HG02938 (cell line): Measurements from ENCODE around the gene MEIKIN.
"Not testable (repeated sequence)": the region's sequence is repeated elsewhere in the genome, so short reads cannot be mapped to it uniquely, and the experiment has no call there.

Experiments used
- ATAC-seq: cut with Tn5 transposase; IDR thresholded peaks from one replicate; pipeline ENCODE4 v1.9.1; 2021; ENCODE audit warnings: mild to moderate bottlenecking, moderate library complexity; ENCODE audit not compliant: unreplicated experiment

Gene MEIKIN

DNA sequence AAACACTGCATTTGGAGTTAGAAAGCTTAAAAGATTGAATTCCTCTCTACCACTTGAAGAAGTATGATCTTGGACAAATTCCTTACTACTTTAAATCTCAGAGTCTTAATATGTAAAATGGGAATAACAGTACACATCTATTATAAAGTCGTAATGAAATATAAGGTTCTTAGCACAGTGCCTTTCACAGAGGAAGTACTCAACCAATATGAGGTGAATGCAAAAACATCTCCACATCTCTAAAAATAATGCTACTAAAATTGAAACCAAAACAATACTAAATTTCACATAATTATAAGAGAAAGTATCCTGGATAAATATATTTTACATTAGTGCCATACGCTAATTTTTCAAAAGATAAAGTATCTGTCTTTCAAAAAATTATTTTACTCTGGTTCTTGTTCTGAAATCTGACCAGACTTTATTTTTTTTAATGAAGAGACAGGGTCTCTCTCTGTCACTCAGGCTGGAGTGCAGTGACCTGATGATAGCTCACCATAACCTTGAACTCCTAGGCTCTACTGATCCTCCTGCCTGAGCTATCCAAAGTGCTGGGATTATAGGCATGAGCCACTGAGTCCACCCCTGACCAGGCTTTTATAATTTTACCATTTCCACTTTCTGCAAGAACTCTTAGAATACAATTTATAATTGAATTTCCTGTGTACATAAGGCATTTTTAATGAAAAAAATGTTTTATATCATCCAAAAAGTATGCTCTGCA, 127.3 kb downstream of the MEIKIN start:
- no peak for ATAC-seq

DNA sequence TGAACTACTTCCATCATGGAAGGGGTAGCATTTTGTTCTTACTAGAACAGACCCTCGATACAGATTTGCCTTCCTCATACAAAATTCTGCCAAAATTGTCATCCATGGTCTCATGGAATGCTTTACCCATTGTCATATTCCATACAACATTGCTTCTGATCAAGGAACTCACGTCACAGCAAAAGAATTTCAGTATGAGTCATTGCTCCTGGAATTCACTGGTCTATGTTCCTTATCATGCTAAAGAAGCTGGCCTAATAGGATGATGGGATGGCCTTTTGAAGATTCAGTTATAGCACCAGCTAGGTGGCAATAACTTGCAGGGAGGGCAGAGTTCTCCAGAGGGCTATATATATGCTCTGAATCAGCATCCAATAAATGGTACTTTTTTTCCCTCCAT, 130.5 kb downstream of the MEIKIN start:
- ATAC-seq: no peak

DNA sequence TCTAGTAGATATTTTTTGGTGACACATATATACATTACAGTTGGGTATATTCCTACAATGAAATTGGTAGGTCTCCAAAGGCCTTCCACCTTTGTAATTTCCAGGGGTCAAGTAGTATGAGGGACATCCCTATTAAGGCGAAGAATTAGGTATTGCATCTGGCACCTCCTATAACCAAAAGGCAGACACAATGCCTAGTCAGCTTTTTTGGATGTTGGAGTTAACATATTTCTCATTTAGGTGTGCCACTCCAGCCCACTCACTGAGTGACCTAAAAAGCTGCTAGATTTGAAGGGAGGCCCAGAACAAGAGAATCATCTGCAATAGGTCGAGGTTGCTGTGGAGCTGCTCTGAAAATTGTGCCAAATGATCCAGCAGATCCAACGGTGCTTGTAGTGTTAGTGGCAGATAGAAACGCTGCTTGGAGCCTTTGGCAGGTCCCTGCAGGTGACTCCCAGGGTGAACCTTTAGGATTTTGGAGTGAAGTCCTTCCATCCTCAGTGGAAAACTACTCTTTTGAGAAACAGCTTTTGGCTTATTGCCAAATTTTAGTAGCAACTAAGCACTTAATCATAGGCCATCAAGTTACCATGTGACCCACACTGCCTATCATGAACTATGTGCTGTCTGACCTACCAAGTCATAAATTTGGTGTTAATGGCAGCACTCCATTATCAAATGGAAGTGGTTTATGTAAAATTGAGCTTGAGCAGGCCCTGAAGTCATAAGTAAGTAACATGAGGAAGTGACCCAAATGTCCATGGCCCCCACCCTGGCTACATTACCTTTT, 132.9 kb downstream of the MEIKIN start:
- ATAC-seq: no peak

DNA sequence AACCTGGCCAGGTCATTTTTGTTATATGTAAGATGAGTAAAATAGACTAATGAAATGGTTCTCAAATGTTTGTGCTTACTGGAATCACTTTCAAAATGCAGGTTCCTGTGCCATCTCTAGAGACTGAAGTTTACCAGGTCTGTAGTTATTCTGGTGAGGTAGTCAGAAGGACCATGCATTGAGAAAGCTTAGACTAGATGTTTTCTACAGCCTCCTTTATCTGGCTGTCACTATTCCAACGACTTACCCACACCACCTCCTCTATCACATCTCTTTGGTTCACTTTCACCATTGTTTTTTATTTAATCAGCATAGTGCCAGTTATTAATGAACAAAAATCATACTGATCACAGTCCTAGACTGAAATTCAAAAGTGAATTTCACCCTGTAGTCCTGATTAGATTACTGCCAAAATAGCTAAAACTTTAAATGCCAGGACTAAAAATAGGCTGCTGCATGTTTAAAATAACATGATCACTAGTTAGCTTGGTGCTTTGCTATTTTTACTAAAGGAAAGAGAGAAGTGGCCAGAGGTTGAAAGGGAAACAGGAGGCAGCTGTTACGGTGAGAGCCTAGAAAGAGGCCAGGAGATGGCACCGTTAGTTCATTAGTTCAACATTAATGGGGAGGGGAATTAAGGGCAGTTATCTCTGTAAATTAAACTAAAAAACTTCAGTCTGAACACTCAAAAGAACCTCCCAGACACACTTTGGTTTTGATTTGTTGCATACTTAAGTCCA, 134.8 kb downstream of the MEIKIN start:
- no peak for ATAC-seq

DNA sequence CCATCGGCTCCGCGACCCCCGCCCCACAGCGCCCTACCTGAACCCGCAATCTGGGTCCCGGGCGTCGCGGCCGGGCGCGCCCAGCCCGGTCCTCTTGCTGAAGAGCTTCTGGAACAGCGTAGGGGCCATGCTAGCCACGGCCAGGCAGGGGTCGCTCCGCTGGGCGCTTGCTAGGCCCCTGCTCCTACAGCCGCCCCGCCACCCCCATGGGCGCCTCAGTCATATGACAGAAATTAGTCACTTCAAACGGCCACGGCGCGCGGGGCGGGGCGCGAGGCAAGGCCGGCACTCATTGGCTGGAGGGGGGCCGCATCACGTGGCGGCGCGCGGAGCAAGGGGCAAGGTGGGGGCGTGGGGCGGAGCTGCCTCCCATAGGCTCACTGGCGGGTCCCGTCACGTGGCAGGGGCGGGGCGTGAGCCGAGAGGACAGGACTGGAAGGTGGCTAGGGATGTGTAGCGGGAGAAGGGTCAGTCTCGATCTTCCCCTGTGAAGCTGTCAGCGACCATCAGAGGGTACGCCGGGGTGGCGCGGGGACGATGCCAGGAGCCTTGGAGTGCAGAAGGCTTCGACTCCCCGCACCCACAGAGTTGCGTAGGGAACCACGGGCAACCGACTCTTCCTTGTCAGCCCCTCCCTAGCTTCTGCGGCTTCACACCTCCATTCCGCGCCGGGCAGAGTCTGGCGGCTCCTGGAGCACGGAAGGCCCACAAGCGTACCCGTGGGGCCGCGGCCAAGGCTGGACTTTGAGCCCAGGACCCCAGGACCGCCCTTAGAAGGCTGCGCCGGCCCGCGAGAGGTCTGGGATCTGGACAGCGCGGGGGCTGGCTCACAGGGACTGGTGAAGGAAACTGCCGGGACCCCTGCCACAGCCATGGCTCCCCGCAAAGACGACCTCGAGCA, 148.4 kb downstream of the MEIKIN start, which contains the start of gene FNIP1:
TSS of gene FNIP1 (minus strand) at position 225 of the 901 bp plus-strand sequence. CDS start at position 129, 96 bp downstream.
- ATAC-seq: peak; percentile 94

DNA sequence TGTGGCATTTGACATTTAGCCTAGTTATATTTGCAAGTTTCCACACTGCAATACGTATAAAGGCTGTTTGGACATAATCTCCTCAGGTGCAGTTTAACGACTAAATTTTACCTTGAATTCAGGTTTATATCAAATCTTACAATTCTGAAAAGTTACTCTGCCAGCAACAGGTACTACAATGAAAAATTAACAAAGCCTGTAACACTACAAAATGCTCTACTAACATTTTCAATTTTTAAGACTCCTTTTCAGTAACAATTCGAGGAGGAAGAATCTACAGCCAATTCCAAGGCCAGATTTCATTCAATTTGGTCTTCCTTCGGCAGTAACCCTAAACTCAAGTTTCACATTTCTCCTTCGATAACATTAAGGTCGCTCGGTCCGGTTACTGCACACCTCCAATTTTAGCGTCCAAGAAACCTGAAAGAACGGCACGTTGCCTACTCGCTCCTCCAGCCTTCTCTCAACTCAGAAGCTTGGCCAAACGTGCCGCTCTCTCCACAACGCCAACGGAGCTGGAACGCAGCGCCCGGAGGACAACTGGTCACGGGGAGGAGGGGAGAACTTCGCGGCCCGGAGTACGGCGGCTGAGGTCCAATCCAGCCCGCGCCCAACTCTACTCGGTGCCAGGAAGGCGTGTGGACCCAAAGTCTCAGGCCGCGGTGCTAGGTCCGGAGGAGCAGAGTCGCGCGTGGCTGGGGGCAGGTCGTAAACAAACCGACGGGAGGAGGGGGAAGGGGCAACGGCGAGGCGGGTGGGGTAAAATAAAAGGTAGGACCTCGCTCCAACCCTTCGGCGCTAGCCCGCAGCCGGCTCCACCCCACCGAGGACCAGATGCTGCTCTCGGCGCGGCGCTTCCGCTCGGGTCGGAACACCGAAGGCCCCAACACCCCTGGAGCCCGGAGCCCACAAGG, 149.3 kb downstream of the MEIKIN start:
- peak; percentile 21 for ATAC-seq

DNA sequence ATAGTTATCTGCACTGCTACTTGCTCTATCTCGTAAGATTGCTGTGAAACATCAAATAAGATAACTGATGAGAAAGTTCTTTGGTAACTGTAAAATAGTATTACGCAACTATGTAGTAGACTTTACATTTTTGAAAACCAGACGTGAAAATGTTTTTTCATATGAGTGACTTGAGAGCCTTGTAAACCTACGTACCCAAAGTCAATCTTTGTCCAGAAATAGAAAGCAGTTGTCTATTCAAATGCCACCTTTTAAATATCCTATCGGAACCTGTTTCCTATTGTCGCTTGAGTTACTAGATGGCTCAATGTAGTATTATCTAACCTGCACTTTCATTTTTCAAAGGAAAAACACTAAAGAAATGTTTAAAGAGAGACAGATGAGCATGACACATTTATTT, 150.2 kb downstream of the MEIKIN start:
- ATAC-seq: no peak

DNA sequence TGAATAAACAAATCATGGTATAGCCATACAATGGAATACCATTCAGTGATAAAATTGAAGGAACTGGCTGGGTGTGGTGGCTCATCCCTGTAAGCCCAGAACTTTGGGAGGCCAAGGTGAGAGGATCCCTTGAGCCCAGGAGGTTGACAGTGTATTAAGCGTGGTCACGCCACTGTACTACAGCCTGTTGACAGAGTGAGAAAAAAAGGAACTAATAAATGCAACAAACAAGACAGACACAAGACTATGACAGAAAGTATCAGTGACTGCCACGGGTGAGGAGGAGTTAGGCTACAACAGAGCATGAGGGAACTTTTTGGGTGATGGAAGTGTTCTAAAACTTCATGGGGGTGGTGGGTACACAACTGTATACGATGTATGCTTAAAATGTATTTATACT, 150.9 kb downstream of the MEIKIN start:
- ATAC-seq: peak; percentile 26

DNA sequence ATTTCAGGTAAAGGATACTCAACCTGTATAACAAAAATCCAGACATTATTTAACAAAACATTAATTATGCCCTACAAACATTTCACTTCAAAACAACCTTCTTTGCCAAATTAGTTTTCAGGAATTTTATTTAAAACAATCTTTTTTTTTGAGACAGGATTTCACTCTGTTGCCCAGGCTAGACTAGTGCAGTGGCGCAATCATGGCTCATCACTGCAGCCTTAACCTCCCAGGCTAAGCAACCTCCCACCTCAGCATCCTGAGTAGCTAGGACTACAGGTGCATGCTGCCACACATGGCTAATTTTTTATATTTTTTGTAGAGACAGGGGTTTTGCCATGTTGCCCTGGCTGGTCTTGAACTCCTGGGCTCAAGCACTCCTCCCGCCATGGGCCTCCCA, 152.6 kb downstream of the MEIKIN start:
- ATAC-seq: no peak

DNA sequence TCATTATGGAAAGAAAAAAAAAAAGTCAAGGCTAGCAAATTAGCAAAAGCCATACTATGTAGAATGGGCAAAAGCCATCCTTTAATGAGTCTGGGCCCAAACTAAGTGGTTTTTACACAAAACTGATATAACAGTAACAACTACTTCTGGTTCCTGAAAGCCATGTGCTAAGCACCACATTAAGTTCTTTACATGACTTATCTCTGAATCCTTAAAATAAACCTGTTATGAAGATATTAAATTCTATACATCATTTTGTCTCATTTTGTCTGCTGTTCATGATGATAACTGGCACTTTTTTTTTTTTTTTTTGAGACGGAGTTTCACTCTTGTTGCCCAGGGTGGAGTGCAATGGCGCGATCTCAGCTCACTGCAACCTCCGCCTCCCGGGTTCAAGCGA, 153.6 kb downstream of the MEIKIN start:
- no peak for ATAC-seq

DNA sequence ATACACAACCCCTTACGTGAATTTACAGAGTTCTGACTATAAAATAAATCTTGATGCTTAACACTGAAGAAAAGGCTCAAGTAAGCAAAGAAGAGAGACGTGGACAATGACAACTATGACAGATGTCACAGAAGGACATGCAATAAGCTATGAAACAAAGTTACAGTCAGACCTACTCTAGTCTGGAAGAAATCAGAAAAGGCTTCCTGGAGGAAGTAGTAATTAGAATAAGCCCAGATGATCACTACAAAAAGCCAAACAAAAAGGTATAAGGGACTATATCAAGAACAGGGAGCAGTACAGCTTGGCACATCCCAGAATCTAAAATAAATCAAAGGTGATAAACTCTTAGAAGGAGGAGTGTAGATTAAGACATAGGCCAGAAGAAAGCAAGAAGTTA, 154.9 kb downstream of the MEIKIN start:
- ATAC-seq: no peak

DNA sequence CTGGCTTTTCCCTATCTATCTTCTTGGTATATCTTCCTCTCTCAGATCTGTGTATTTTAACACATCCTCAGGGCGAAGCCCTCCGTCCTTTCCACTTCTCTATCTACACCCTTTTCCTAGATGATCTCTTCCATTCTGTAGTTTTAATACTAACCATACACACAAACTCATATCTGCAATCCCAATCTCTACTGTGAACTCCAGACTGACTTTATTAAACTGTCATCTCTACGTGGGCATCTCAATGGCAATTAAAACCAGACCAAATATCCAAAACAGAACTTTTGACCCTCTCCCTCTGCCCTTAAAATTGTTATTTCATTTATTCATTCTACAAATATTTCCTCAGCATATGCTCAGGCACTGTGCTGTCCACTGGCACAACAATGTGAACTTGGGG, 155.7 kb downstream of the MEIKIN start:
- ATAC-seq: no peak

DNA sequence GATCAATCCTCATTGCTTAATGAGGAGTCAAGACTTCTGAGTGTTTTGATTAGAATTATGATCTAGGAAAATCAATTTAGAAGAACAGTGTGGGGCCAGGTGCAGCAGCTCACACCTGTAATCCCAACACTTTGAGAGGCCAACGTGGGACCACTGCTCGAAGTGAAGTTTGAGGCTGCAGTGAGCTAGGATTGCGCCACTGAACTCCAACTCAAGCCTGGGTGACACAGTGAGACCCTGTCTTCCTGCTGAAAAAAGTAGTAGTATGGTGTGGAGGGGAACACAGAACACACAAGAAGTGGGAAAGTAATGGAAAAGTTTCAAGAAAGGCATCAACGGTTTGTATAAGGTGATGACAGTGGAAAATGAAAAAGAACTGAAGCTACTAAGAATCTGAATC, 157.7 kb downstream of the MEIKIN start:
- ATAC-seq: no peak

DNA sequence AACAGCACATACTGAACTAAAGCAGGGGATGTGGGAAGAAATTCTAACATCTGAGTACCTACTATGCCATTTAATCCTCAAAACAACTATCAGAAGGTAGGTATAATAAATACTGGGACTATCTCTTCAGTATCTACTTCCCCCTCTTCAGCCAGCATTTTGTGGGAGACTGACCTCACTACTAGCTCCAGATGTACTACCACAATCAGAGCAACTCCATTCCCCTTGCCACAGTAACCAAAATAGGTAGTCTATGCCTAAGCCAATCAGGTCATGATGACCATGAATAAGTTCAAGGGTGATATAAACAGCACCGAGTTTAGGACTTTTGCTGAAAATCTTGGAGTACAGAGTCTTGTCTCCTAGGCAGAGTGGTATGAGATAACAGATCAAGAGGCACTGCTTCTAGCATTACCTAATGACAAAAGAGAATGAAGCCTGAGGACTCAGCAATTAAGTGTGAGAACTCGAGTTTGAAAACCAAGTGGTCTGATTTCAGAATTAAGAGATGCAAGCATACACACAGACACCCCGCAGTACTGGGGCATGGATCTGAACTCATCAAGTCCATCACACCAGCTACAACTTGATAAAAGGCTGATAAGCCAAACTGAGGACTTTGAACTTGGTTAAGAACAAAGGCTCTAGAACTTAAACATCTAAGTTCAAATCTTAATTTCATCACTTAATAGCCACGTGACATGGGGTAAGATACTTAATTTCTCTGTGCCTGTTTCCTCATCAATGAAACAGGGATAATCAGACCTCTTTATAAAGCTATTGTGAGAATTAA, 158.4 kb downstream of the MEIKIN start:
- no peak for ATAC-seq

DNA sequence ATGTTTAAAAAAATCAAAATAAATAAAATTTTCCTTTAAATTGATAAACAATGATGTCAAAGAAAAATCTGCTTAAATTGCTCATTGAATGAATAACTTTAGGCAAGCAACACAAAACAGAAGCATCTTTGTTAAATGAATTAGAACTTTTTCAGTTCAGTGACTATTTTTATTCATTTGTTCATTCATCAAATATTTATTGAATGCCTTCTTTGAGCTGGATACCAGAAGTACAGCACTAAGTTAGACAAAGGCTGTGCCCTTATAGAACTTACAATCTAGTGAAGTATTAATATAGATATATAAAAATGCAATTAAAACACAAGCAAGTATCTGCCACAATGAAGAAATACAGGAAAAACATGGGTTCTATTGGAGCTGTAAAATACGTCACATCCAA, 159.4 kb downstream of the MEIKIN start:
- ATAC-seq: no peak

DNA sequence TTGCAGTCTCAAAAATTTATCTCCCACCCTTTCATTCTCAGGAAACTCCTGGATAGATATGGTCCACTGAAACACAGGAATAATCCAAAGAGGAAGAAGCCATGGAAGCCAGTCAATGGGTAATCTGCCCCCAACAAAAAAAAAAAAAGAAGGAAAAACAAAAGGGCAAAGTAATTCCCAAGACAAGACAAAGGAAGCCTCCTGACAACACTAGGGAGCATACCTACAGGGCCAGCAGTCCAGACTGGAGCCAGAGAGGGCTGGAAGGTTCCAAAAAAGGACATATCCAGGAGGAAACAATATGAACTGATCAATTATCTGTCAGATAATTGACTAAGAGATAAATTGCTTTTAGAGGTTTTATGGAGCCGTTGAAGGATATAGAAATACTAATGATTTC, 161.6 kb downstream of the MEIKIN start:
- no peak for ATAC-seq

DNA sequence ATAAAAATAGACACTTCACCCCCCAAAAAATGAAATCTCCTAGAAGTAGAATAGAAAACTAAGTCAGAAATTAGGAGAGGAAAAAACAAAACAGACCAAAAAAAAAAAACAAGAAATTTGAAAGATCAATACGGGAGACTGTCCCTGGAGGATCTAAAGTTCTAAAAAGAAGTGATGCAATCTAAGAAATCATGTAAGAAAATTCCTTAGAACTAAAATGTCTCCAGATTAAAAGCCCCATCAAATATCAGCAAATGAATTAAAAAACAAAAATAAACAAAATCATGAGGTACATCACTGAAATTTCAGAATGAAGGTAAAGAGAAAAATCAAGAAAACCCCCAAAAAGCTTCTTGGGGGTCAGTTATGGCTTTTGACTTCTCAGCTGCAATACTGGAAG, 162.1 kb downstream of the MEIKIN start:
- no peak for ATAC-seq

DNA sequence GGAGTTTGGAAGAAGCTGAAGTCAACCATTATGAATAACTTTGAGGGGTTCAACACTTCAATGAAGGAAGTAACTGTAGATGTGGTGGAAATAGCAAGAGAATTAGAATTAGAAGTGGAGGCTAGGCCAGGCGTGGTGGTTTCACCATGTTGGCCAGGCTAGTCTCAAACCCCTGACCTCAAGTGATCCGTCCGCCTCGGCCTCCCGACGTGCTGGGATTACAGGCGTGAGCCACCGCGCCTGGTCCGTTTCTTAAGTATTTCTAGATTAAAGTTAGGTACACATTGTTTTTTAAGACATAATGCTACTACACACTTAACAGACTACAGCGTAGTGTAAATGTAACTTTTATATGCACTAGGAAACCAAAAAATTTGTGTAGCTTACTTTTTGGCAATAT, 162.7 kb downstream of the MEIKIN start:
- no peak for ATAC-seq

DNA sequence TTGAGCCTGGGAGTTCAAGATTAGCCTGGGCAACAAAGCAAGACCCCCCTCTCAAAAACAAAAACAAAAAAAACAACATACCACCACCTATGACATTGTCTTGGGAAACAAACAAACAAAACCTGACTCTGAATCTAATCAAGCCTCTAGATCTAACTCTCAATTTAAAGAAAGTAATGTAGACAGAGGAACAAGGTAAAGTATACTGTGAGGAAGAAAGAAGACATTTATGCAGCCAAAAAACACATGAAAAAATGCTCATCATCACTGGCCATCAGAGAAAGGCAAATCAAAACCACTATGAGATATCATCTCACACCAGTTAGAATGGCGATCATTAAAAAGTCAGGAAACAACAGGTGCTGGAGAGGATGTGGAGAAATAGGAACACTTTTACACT, 167.3 kb downstream of the MEIKIN start:
- not testable (repeated sequence) for ATAC-seq
